Renal pelvis (tissue), 4 donors: Measurements from ENCODE around the gene CPTP. TPM values are rescaled to one million over a fixed set of nuclear protein-coding genes. Genes with fewer than 3 reads are reported as not detected.
A peak's percentile ranks its signal among the peaks of the same experiment; 100 is the strongest.
"Not testable (repeated sequence)": the region's sequence is repeated elsewhere in the genome, so short reads cannot be mapped to it uniquely, and the experiment has no call there.

Source experiments
- DNase-seq: peaks from one replicate; pipeline ENCODE4 v3.0.0-alpha.2; 2013
- polyA plus RNA-seq, 3 donors: library from polyadenylated mRNA; unstranded; fragments of 120-200 nt; gene quantifications; one replicate each; pipeline ENCODE4 v1.2.1, GENCODE V29; 2013; ENCODE audit not compliant: insufficient read length in 3 of 3

Gene CPTP
- polyA plus RNA-seq, 3 donors = 15.2 to 21.4 (median 19.0) TPM

GRCh38 chr1:1359664-1360468 is 35.3 kb downstream of the CPTP start:
- no peak for DNase-seq

GRCh38 chr1:1360506-1361169 is 36.0 kb downstream of the CPTP start:
- no peak for DNase-seq

- DNase-seq = no peak
Measured at GRCh38 chr1:1361233-1361981, 36.8 kb downstream of the CPTP start.

- no peak for DNase-seq
Measured at GRCh38 chr1:1361982-1362423, 37.4 kb downstream of the CPTP start.

GRCh38 chr1:1364266-1364665 is 39.7 kb downstream of the CPTP start:
- DNase-seq = no peak

GRCh38 chr1:1365875-1366698 is 41.5 kb downstream of the CPTP start:
- DNase-seq = no peak

- no peak for DNase-seq
Measured at GRCh38 chr1:1366699-1367066, 42.1 kb downstream of the CPTP start.

GRCh38 chr1:1367315-1367714 is 42.7 kb downstream of the CPTP start:
- DNase-seq = no peak

- not testable (repeated sequence) for DNase-seq
Measured at GRCh38 chr1:1370094-1370493, 45.5 kb downstream of the CPTP start.

GRCh38 chr1:1370771-1371300 is 46.2 kb downstream of the CPTP start:
- no peak for DNase-seq

- DNase-seq = no peak
Measured at GRCh38 chr1:1371364-1371745, 46.8 kb downstream of the CPTP start.

GRCh38 chr1:1371746-1372711 is 47.4 kb downstream of the CPTP start:
- no peak for DNase-seq

GRCh38 chr1:1373051-1373814 is 48.6 kb downstream of the CPTP start:
- DNase-seq = no peak

GRCh38 chr1:1373815-1374588 is 49.4 kb downstream of the CPTP start:
- no peak for DNase-seq

GRCh38 chr1:1374589-1374928 is 50.0 kb downstream of the CPTP start:
- DNase-seq = no peak

GRCh38 chr1:1374929-1375662 is 50.5 kb downstream of the CPTP start, which contains the start of gene AURKAIP1:
AURKAIP1 (minus strand) TSS chr1:1375207; CDS start chr1:1374756, 451 bp downstream.
- peak; percentile 100 for DNase-seq

GRCh38 chr1:1376551-1377226 is 52.1 kb downstream of the CPTP start:
- no peak for DNase-seq
